Type B pancreatic cell (in vitro differentiated cells): ENCODE results near the gene PDGFD. TPM values are rescaled to one million over a fixed set of nuclear protein-coding genes. Genes with fewer than 3 reads are reported as not detected.

Experiments used
- DNase-seq: peaks from one replicate; pipeline ENCODE4 v3.0.0; 2021; ENCODE audit warnings: mixed read lengths; ENCODE audit not compliant: unreplicated experiment; ENCODE audit errors: extremely low spot score
- H3K27ac Mint-ChIP-seq: 2 replicates; pipeline ENCODE4 v1.8.0; 2021; ENCODE audit warnings: mild to moderate bottlenecking, mixed read lengths
- H3K27me3 Mint-ChIP-seq: 2 replicates; pipeline ENCODE4 v1.8.0; 2021; ENCODE audit warnings: mixed read lengths
- H3K36me3 Mint-ChIP-seq: 2 replicates; pipeline ENCODE4 v1.8.0; 2021; ENCODE audit warnings: mixed read lengths
- H3K4me1 Mint-ChIP-seq: one replicate; pipeline ENCODE4 v1.8.0; 2021; ENCODE audit warnings: mixed read lengths; ENCODE audit not compliant: unreplicated experiment
- H3K4me3 Mint-ChIP-seq: 2 replicates; pipeline ENCODE4 v1.8.0; 2021; ENCODE audit warnings: mild to moderate bottlenecking, mixed read lengths
- H3K9me3 Mint-ChIP-seq: 2 replicates; pipeline ENCODE4 v1.8.0; 2021; ENCODE audit warnings: mixed read lengths
- total RNA-seq: library from RNA; stranded (reverse); gene quantifications from 2 replicates; pipeline ENCODE4 v1.2.1, GENCODE V29; 2021; ENCODE audit warnings: low replicate concordance
- TF ChIP-seq, protein P1 (sequence below): fragments of 200-600 bp; sonication (generic); conservative IDR thresholded peaks from 2 replicates; pipeline ENCODE4 v1.5.0; 2021; ENCODE audit warnings: antibody characterized with exemption, mild to moderate bottlenecking

Gene PDGFD
- total RNA-seq, 1 donor from 2014 or later, result 17.8 TPM

DNA sequence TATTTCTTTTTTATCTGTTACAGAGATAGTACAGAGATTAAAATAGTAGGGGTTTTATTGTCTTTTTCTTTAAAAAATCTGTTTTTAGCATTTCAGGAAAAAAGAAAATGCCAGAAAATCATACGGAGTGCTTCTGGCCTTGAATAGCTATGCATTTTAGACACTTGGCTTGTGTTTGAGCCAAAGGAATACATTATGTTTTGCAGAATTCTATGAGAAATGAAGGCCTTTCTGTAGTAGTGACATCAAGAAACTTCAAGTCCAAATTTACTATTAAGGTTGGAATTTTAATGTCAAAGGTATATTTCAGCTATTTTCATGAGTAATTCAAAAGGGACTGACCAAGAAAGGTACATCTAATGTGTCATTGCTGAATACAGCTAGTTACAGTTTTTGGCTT is 183.8 kb downstream of the PDGFD start:
- H3K27ac Mint-ChIP-seq, result no peak overlapping the region
- TF ChIP-seq, protein P1, sequence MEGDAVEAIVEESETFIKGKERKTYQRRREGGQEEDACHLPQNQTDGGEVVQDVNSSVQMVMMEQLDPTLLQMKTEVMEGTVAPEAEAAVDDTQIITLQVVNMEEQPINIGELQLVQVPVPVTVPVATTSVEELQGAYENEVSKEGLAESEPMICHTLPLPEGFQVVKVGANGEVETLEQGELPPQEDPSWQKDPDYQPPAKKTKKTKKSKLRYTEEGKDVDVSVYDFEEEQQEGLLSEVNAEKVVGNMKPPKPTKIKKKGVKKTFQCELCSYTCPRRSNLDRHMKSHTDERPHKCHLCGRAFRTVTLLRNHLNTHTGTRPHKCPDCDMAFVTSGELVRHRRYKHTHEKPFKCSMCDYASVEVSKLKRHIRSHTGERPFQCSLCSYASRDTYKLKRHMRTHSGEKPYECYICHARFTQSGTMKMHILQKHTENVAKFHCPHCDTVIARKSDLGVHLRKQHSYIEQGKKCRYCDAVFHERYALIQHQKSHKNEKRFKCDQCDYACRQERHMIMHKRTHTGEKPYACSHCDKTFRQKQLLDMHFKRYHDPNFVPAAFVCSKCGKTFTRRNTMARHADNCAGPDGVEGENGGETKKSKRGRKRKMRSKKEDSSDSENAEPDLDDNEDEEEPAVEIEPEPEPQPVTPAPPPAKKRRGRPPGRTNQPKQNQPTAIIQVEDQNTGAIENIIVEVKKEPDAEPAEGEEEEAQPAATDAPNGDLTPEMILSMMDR, result no peak
- no peaks in the 10 kb centered on the region for H3K27me3 Mint-ChIP-seq
- H3K36me3 Mint-ChIP-seq, result peaks cover 28% of the 10 kb centered on the region
- no peak for DNase-seq
- H3K4me3 Mint-ChIP-seq, result no peak overlapping the region
- H3K4me1 Mint-ChIP-seq, result peaks cover 10% of the 10 kb centered on the region
- peaks cover 5% of the 10 kb centered on the region for H3K9me3 Mint-ChIP-seq

DNA sequence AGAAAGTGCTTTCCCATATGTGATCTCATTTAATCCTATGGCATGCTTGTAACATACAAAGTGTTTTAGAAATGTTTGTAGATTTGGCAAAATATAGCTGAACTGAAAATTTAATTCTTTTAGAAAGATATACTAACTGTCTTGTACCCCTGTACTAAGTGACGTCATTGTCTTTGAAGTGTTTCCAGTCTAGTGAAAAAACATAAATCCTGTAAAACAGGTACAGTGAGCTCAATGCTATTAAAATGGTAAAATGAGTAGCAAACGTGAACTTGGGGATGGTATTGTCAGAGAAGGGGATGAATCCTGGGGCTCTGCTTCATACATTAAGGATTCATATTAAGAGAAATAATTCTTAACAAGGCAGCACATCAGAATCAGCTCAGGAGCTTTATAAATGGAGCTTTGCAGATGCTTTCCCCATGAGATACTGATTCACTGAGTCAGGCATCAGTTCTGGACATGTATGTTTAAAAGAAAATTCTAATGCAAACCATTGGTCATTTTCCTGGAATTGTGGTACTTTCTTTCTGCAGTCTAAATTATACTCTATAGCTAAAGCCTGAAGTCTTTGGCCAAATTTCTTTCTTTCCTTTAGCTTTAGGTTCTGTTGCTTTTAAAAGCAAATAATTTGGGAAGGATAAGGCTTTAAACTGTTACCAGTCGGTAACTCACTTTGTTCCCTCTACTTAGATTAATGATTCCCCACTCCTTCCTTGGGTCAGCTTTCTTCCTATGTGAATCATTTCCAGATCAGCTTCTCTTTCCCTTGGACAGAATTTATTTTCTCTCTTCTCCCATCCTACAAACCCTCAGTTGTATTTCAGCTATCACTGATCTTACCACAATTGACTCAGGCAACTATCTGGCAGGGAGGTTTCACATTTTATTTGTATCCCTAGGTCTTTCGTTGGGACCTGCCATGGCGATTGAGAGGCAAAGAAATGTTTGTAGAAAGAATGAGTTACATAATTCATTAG is 185.0 kb downstream of the PDGFD start:
- Mint-ChIP-seq H3K4me3 (peak overlapping the region; percentile 37), H3K4me1 (peaks cover 10% of the 10 kb centered on the region), H3K9me3 (peaks cover 5% of the 10 kb centered on the region), H3K27ac (no peak overlapping the region), H3K27me3 (no peaks in the 10 kb centered on the region), H3K36me3 (peaks cover 24% of the 10 kb centered on the region)
- DNase-seq, result no peak
- TF ChIP-seq, protein P1, result no peak

DNA sequence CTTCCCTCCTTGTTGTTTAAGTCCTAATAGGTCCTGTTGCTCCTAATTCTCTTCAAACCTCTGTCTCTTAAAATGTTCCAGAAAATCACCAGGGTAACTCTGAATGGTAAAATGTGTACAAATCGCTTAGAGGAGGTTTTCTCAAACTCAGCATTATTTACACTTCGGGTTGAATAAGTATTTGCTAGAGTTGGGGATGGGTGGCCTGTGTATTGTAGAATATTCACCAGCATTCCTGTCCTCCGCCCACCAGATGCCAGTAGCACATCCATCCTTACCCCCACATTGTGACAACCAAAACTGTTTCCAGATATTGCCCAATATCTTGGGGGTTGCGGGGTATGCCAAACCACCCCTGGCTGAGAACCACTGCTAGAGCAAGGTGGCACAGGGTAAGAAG is 191.9 kb downstream of the PDGFD start:
- DNase-seq, result no peak
- H3K9me3 Mint-ChIP-seq, result peaks cover 5% of the 10 kb centered on the region
- no peaks in the 10 kb centered on the region for H3K27me3 Mint-ChIP-seq
- H3K27ac Mint-ChIP-seq, result no peak overlapping the region
- TF ChIP-seq, protein P1, result no peak
- no peak overlapping the region for H3K4me3 Mint-ChIP-seq
- peaks cover 21% of the 10 kb centered on the region for H3K36me3 Mint-ChIP-seq
- no peaks in the 10 kb centered on the region for H3K4me1 Mint-ChIP-seq

DNA sequence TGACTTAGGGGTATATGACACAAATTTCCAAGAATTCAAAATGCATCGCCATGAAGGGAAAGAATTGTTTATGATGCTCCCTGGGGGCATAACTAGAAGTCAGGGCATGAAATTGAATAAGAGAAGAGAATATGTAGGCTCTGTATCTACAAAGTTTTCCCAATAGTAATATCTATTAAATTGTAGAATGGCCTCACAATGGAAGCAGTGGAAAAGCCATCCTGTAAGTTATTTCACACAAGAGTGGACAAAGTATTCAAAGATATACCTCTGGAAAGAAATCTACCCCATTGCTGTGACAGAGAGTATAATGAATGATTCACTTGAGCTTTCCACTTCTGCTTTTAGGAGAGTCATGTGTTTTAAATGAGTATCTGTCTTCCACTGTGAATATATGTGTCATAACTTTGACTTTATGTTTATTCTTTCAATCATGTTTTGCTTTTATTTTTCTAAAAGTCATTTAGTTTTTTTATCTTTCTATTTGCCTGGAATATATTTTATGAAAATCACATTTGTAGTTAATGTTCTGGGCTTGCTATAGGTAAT is 193.2 kb downstream of the PDGFD start:
- Mint-ChIP-seq H3K27me3 (no peaks in the 10 kb centered on the region), H3K27ac (no peak overlapping the region), H3K9me3 (no peaks in the 10 kb centered on the region), H3K4me3 (no peak overlapping the region), H3K36me3 (peaks cover 10% of the 10 kb centered on the region), H3K4me1 (no peaks in the 10 kb centered on the region)
- TF ChIP-seq, protein P1, result no peak
- no peak for DNase-seq

DNA sequence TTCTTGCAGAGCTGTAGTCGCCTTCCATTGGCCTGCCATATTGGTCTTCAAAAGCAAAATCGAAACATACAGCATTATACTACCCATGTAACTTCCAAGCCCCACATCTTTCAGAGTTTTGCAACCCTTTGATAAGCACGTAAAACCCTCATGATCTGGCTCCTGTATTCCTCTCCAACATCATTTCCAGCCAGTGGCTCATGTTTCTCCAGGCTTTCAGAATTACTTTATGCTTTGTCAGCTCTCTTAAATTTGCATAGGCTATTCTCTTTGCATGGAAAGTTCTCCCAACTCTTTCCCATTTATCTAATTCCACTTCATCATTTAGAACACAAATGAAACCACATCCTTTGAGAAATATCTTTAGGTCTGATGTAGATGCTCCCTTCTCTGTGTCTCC is 195.3 kb downstream of the PDGFD start:
- DNase-seq, result no peak
- no peak overlapping the region for H3K4me3 Mint-ChIP-seq
- peaks cover 1% of the 10 kb centered on the region for H3K36me3 Mint-ChIP-seq
- TF ChIP-seq, protein P1, result no peak
- no peaks in the 10 kb centered on the region for H3K4me1 Mint-ChIP-seq
- H3K27ac Mint-ChIP-seq, result no peak overlapping the region
- no peaks in the 10 kb centered on the region for H3K9me3 Mint-ChIP-seq
- H3K27me3 Mint-ChIP-seq, result no peaks in the 10 kb centered on the region
